Loucy (cell line): Measurements from ENCODE around the gene TTLL9.

Source experiments
- H2AFZ ChIP-seq: fragments of 200-600 bp; sonication (generic); 2 replicates; pipeline ENCODE4 v1.6.0; 2016; ENCODE audit warnings: antibody characterized with exemption, mild to moderate bottlenecking, low read length, moderate library complexity
- H3F3A ChIP-seq: fragments of 200-600 bp; 2 replicates; pipeline ENCODE4 v1.6.0; 2016; ENCODE audit warnings: antibody characterized with exemption, low read depth, mild to moderate bottlenecking
- H3K27me3 ChIP-seq: fragments of 200-600 bp; sonication (generic); 2 replicates; pipeline ENCODE4 v1.6.1; 2014; ENCODE audit warnings: low read length, mild to moderate bottlenecking; ENCODE audit not compliant: insufficient read depth, poor library complexity, severe bottlenecking
- H3K36me3 ChIP-seq: fragments of 200-600 bp; sonication (generic); 2 replicates; pipeline ENCODE4 v1.6.1; 2016; ENCODE audit warnings: low read length; ENCODE audit not compliant: insufficient read depth
- H3K4me1 ChIP-seq: fragments of 200-600 bp; sonication (generic); 2 replicates; pipeline ENCODE4 v1.5.1; 2014; ENCODE audit warnings: low read length, mild to moderate bottlenecking; ENCODE audit not compliant: insufficient read depth, poor library complexity, severe bottlenecking
- H3K4me2 ChIP-seq: fragments of 200-600 bp; sonication (generic); 2 replicates; pipeline ENCODE4 v1.6.0; 2014; ENCODE audit warnings: antibody characterized with exemption, low read length, low read depth, mild to moderate bottlenecking; ENCODE audit not compliant: poor library complexity, severe bottlenecking
- H3K4me3 ChIP-seq: fragments of 200-600 bp; sonication (generic); 2 replicates; pipeline ENCODE4 v1.5.1; 2014; ENCODE audit warnings: low read length, mild to moderate bottlenecking, mixed read lengths; ENCODE audit not compliant: poor library complexity, severe bottlenecking
- H3K79me2 ChIP-seq: fragments of 200-600 bp; sonication (generic); 2 replicates; pipeline ENCODE4 v1.6.1; 2014; ENCODE audit warnings: low read length; ENCODE audit not compliant: insufficient read depth
- H3K9ac ChIP-seq: fragments of 200-600 bp; sonication (generic); 2 replicates; pipeline ENCODE4 v1.6.0; 2014; ENCODE audit warnings: mild to moderate bottlenecking, low read depth, low read length, moderate library complexity; ENCODE audit not compliant: poor library complexity, severe bottlenecking
- H3K9me2 ChIP-seq: fragments of 200-600 bp; sonication (generic); replicated peaks from 2 replicates; pipeline ENCODE4 v1.6.1; 2016; ENCODE audit warnings: low read depth, low read length, mixed read lengths
- H3K9me3 ChIP-seq: fragments of 200-600 bp; sonication (generic); 2 replicates; pipeline ENCODE4 v1.6.1; 2014; ENCODE audit warnings: mild to moderate bottlenecking, antibody characterized with exemption, low read length, low read depth; ENCODE audit not compliant: insufficient read depth
- H4K20me1 ChIP-seq: fragments of 200-600 bp; sonication (generic); 2 replicates; pipeline ENCODE4 v1.6.0; 2014; ENCODE audit warnings: antibody characterized with exemption, low read length, mild to moderate bottlenecking; ENCODE audit not compliant: insufficient read depth, poor library complexity, severe bottlenecking
- CTCF ChIP-seq: fragments of 200-600 bp; sonication (generic); conservative IDR thresholded peaks from 2 replicates; pipeline ENCODE4 v1.5.1; 2014; ENCODE audit warnings: mild to moderate bottlenecking, antibody characterized with exemption, low read length
- EZH2phosphoT487 ChIP-seq: fragments of 200-600 bp; IDR thresholded peaks from 2 replicates; pipeline ENCODE4 v1.6.1; 2018; ENCODE audit warnings: antibody characterized with exemption, mild to moderate bottlenecking, moderate library complexity, borderline replicate concordance

TTLL9 gene

GRCh38 chr20:31945319-31945718 is 74.9 kb downstream of the TTLL9 start:
- TF ChIP-seq CTCF: no peak
- TF ChIP-seq EZH2phosphoT487: no peak
- H3K9me3 ChIP-seq: peaks cover 4% of the 10 kb centered on the region; the same call in 1 of the 2 replicates

GRCh38 chr20:31945785-31946184 is 75.4 kb downstream of the TTLL9 start:
- Histone ChIP-seq H3K27me3 (no peaks in the 10 kb centered on the region), H3K36me3 (peaks cover 54% of the 10 kb centered on the region), H3K4me2 (no peak overlapping the region), H3K4me3 (no peak overlapping the region), H3K79me2 (peaks cover 40% of the 10 kb centered on the region), H2AFZ (no peak overlapping the region), H3K9me2 (no peaks in the 10 kb centered on the region), H3K4me1 (peaks cover 13% of the 10 kb centered on the region), H3K9ac (no peak overlapping the region), H3F3A (no peaks in the 10 kb centered on the region), H3K9me3 (peaks cover 4% of the 10 kb centered on the region; the same call in 1 of the 2 replicates), H4K20me1 (peaks cover 24% of the 10 kb centered on the region)
- TF ChIP-seq EZH2phosphoT487: no peak
- TF ChIP-seq CTCF: no peak

More at GRCh38 chr20:31945319-31945718, 74.9 kb downstream of the TTLL9 start:
- no peak overlapping the region for H3K4me3 ChIP-seq
- H3K4me2 ChIP-seq: no peak overlapping the region
- H4K20me1 ChIP-seq: peaks cover 19% of the 10 kb centered on the region
- H3K27me3 ChIP-seq: no peaks in the 10 kb centered on the region
- peaks cover 54% of the 10 kb centered on the region for H3K36me3 ChIP-seq
- no peaks in the 10 kb centered on the region for H3K9me2 ChIP-seq
- H2AFZ ChIP-seq: no peak overlapping the region
- peaks cover 8% of the 10 kb centered on the region for H3K4me1 ChIP-seq
- peaks cover 35% of the 10 kb centered on the region for H3K79me2 ChIP-seq
- no peaks in the 10 kb centered on the region for H3F3A ChIP-seq
- no peak overlapping the region for H3K9ac ChIP-seq

GRCh38 chr20:31948008-31948407 is 77.6 kb downstream of the TTLL9 start:
- H3K9me3 ChIP-seq: peaks cover 4% of the 10 kb centered on the region; the same call in 1 of the 2 replicates
- no peak overlapping the region for H3K9ac ChIP-seq
- H3K27me3 ChIP-seq: no peaks in the 10 kb centered on the region
- peaks cover 48% of the 10 kb centered on the region for H3K36me3 ChIP-seq
- H3K79me2 ChIP-seq: peaks cover 50% of the 10 kb centered on the region
- H3K9me2 ChIP-seq: no peaks in the 10 kb centered on the region
- no peak overlapping the region for H2AFZ ChIP-seq
- TF ChIP-seq CTCF (no peak), EZH2phosphoT487 (no peak)
- H3F3A ChIP-seq: no peaks in the 10 kb centered on the region
- no peak overlapping the region for H3K4me3 ChIP-seq
- H3K4me2 ChIP-seq: no peak overlapping the region
- peaks cover 19% of the 10 kb centered on the region for H3K4me1 ChIP-seq
- peaks cover 31% of the 10 kb centered on the region for H4K20me1 ChIP-seq
